Heart left ventricle (tissue), 16 donors: ENCODE results near the gene CACNA1C. TPM values are rescaled to one million over a fixed set of nuclear protein-coding genes. Genes with fewer than 3 reads are reported as not detected.

Experiments used
- ATAC-seq, 4 donors: fragments of 200-7000 bp; cut with Tn5 transposase; one replicate each; pipeline ENCODE4 v1.9.1; 2020 to 2022; ENCODE audit warnings: moderate library complexity in 4 of 4, mild to moderate bottlenecking in 3 of 4, moderate number of reproducible peaks in 1 of 4
- DNase-seq, 5 donors: peaks; one replicate each; pipeline ENCODE4 v3.0.0-alpha.2; 2020
- H3K27ac ChIP-seq, 12 donors: fragments of 200-600 bp; sonication (generic) in 4 of 12; one replicate each; pipeline versions ENCODE4 v1.5.0 to v1.8.0; 2016 to 2022; ENCODE audit warnings: mild to moderate bottlenecking in 2 of 12
- H3K27me3 ChIP-seq, 9 donors: fragments of 200-600 bp; sonication (generic) in 2 of 9; one replicate each; pipeline versions ENCODE4 v1.5.1 to v1.8.0; 2016 to 2022; ENCODE audit warnings: mild to moderate bottlenecking in 3 of 9
- H3K36me3 ChIP-seq, 9 donors: fragments of 200-600 bp; sonication (generic) in 2 of 9; one replicate each; pipeline versions ENCODE4 v1.5.0 to v1.8.0; 2018 to 2022; ENCODE audit warnings: mild to moderate bottlenecking in 2 of 9
- H3K4me1 ChIP-seq, 12 donors: fragments of 200-600 bp; sonication (generic) in 4 of 12; one replicate each; pipeline versions ENCODE4 v1.5.0 to v1.8.0; 2016 to 2022; ENCODE audit warnings: mild to moderate bottlenecking in 3 of 12
- H3K4me3 ChIP-seq, 12 donors: fragments of 200-600 bp; sonication (generic) in 4 of 12; one replicate each; pipeline versions ENCODE4 v1.5.0 to v1.8.0; 2017 to 2022; ENCODE audit warnings: mild to moderate bottlenecking in 9 of 12, moderate library complexity in 4 of 12
- H3K9me3 ChIP-seq, 12 donors: fragments of 200-600 bp; sonication (generic) in 4 of 12; one replicate each; pipeline versions ENCODE4 v1.5.0 to v1.8.0; 2016 to 2022; ENCODE audit warnings: mild to moderate bottlenecking in 1 of 12
- POLR2A ChIP-seq, 2 donors: fragments of 450-650 bp; IDR thresholded peaks; one replicate each; pipeline ENCODE4 v1.6.1; 2017; ENCODE audit warnings: antibody characterized with exemption in 2 of 2, mild to moderate bottlenecking in 2 of 2, moderate library complexity in 2 of 2
- WGBS, 4 donors: extraction: QIAGEN DNeasy Blood & Tissue Kit in 2 of 4; methylation state at CpG; one replicate each; pipeline versions ENCODE4 v1.1.5 to v1.1.7; 2013 to 2018; 5-methylcytosine and 5-hydroxymethylcytosine counted together
- intact Hi-C, 10 donors: fragments of 100-400 bp; cut with DNase I; formaldehyde crosslinking; loops; one replicate each; pipeline versions ENCODE4 v1.11.1 to v1.14.2; 2022
- polyA plus RNA-seq, 2 donors: library from polyadenylated mRNA; stranded (reverse); fragments of 200-250 nt; gene quantifications; one replicate each; pipeline ENCODE4 v1.2.3, GENCODE V29; 2013
- total RNA-seq, 9 donors: library from RNA; depleted of rRNA in 2 of 9; stranded (reverse); fragments of >200 nt in 2 of 9; fragmentation: NEBNext Ultra II Directional in 3 of 9; extraction: Animal tissue kit (Norgen Biotek cat#: 25700) in 3 of 9; gene quantifications; one replicate each; pipeline versions ENCODE4 v1.1.0 to v1.2.4, GENCODE V29; 2016 to 2023
- TF ChIP-seq, protein P1 (sequence below), 12 donors: fragments of 200-600 bp; sonication (generic) in 4 of 12; IDR thresholded peaks; one replicate each; pipeline versions ENCODE4 v1.5.0 to v1.8.0; 2018 to 2022; ENCODE audit warnings: antibody characterized with exemption in 12 of 12, mild to moderate bottlenecking in 5 of 12
- donor health status: ischemic (EF 13 %, LVEDD 7.1; RV severe dilation, severe dysfunction).
- donor health status: healthy with polysubstance abuse.
- donor health status: DM: no; HTN: yes; CAD: no.
- donor health status: DM: no; HTN: no; CAD: no.
- donor health status: ischemic (EF 25% LVEDD 6.9; RV normal size, moderate dysfunction).
- donor health status: ischemic (EF 25% LVEDD 5.7; RV mildly dilated, moderate dysfunction).
- donor health status: healthy.
- donor health status: DM: yes; HTN: yes; CAD: no.
- donor health status: ischemic (EF 35%, LVEDD 5.7; RV mildly dilated, moderate dysfunction).
- donor health status: nonischemic (EF 11% LVEDD 7.7; RV severe dilation, severe dysfunction).
- donor health status: DM: yes; HTN: yes; CAD: no.
- donor health status: PGD.
- donor health status: ischemic (EF 29% LVEDD 5.4; RV normal size, mild dysfunction).
- donor health status: nonischemic (EF 23%, LVEDD 6.1; RV moderate dilation, normal function).

Gene CACNA1C
- total and polyA plus RNA-seq, 11 donors, result 41.9 to 196 (median 164) TPM

DNA sequence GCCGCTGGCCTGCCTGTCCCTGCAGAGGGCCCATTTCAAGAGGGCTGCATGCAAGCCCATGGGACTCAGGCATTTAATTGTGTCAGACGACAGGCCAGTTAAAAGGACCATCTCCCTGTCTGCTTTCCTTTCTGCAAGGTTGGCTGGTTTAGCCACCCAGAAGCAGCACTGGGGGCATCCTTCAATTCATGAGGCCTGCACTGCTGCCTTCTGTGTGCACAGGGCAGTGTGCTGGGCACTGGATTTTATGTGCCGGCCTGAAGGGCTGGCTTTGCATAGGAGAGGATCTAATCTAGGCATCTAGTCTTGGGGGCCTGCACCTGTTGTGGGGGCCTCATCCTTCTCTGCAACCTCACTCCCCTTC, 627.9 kb downstream of the CACNA1C start:
- no peak for DNase-seq
- no peak overlapping the region for H3K4me3 ChIP-seq
- WGBS, 4 donors, result 77 to 100% (median 89%) methylated on average over 2 to 3 of the region's 3 CpGs
- intact Hi-C loops, result loop anchor here in 2 of 10 donors (10.0 kb wide), 1 partner anchor 104 kb away; no protein-coding TSS in a partner anchor
- H3K27ac ChIP-seq, result no peak overlapping the region
- peaks cover 0 to 9% (median 2%) of the 10 kb centered on the region in 12 donors for H3K4me1 ChIP-seq
- H3K9me3 ChIP-seq, result no peaks in the 10 kb centered on the region
- TF ChIP-seq, protein P1, sequence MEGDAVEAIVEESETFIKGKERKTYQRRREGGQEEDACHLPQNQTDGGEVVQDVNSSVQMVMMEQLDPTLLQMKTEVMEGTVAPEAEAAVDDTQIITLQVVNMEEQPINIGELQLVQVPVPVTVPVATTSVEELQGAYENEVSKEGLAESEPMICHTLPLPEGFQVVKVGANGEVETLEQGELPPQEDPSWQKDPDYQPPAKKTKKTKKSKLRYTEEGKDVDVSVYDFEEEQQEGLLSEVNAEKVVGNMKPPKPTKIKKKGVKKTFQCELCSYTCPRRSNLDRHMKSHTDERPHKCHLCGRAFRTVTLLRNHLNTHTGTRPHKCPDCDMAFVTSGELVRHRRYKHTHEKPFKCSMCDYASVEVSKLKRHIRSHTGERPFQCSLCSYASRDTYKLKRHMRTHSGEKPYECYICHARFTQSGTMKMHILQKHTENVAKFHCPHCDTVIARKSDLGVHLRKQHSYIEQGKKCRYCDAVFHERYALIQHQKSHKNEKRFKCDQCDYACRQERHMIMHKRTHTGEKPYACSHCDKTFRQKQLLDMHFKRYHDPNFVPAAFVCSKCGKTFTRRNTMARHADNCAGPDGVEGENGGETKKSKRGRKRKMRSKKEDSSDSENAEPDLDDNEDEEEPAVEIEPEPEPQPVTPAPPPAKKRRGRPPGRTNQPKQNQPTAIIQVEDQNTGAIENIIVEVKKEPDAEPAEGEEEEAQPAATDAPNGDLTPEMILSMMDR (IDR thresholded peaks at IDR 0.05), result no peak
- TF ChIP-seq POLR2A (IDR thresholded peaks at IDR 0.05), result no peak
- no peaks in the 10 kb centered on the region for H3K27me3 ChIP-seq
- no peak for ATAC-seq
- peaks cover 0 to 91% (median 52%) of the 10 kb centered on the region in 9 donors for H3K36me3 ChIP-seq

DNA sequence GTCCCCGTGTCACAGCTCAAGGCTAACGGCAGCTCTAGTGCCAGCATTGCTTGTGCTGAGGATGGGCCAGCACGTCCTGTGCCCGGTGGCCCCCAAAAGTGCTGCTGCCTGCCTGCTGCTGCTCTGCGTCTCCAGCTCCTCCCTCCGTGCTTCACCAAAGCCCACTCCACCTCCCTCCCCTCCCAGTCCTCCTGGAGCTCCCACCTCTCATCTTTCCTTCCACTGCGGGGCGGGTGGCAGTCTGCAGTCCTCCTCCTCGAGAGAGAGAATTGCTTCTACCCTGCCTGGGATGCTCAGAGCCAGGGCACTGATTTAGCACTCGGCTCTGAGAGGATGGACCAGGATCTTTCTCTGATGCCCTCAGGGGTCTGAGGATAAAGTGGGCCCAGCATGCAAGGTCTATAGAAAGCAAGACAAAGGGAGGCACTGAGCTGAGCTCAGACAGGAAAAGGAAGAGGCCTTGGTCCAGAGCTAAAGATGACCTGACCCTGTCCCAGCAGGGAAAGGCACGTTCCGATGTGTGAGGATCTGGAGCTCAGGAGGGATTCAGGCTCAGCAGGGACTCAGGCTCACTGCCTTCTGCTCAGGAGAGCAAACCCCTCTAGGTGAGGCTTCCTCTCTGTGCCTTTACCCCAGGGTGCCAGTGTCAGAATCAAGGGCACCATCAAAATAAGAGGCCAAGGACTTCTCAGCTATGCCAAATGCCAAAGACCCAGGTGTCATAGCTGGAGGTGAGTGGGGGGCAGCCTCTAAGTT, 628.8 kb downstream of the CACNA1C start:
- H3K27ac ChIP-seq, result no peak overlapping the region
- H3K4me1 ChIP-seq, result peaks cover 0 to 9% (median 2%) of the 10 kb centered on the region in 12 donors
- no peak overlapping the region for H3K4me3 ChIP-seq
- H3K27me3 ChIP-seq, result no peaks in the 10 kb centered on the region
- TF ChIP-seq POLR2A (IDR thresholded peaks at IDR 0.05), result no peak
- TF ChIP-seq, protein P1 (IDR thresholded peaks at IDR 0.05), result no peak
- intact Hi-C loops, result loop anchor here in 2 of 10 donors (10.0 kb wide), 1 partner anchor 103 kb away; no protein-coding TSS in a partner anchor
- ATAC-seq (no peak), DNase-seq (no peak)
- WGBS, 4 donors, result 63 to 68% (median 67%) methylated on average over 12 of the region's 12 CpGs
- no peaks in the 10 kb centered on the region for H3K9me3 ChIP-seq
- H3K36me3 ChIP-seq, result peaks cover 0 to 90% (median 62%) of the 10 kb centered on the region in 9 donors

DNA sequence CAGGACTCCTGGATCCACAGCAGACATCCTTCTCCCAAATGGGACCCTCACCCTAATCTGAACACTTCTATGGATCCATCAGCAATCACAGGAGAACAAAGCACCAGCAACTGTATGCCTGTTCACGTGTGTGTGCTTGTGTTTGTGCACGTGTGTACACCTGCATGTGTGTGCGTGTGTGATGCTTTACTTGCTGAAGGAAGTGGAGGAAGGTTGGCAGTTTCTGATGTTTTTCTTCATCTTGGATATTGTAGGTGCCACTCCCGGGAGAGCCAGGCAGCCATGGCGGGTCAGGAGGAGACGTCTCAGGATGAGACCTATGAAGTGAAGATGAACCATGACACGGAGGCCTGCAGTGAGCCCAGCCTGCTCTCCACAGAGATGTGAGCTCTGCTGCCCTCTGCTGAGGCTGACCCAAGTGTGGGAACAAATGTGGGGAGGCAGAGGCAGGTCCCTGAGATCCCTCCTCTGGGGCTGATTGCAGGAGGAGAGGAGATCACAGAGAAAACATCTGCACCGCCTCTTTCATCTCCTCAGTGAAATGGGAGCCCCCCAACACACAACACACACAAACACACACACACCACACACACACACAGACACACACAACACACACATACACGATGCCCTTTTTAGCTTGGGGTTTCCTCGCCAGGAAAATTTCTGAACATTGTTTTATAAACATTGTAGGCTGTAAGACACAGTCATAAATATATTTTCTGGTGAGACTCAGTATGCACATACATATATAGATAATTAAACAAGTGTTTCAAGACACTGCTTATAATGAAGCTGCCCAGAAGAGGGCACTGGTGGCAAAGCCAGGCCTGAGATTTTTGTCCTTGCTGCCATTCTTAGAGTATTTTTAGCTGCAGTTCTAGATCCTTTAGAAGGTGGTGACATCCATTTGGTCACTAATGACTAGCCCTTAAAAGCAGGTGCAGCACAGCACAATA, 629.8 kb downstream of the CACNA1C start:
- Histone ChIP-seq H3K27ac (no peak overlapping the region), H3K27me3 (no peaks in the 10 kb centered on the region), H3K4me1 (peaks cover 0 to 9% (median 2%) of the 10 kb centered on the region in 12 donors), H3K36me3 (peaks cover 0 to 90% (median 65%) of the 10 kb centered on the region in 9 donors), H3K9me3 (no peaks in the 10 kb centered on the region), H3K4me3 (no peak overlapping the region)
- TF ChIP-seq, protein P1 (IDR thresholded peaks at IDR 0.05), result peak in 11 of 12 donors; percentile 13 to 50 (median 37)
- no peak for TF ChIP-seq POLR2A (IDR thresholded peaks at IDR 0.05)
- 61 to 73% (median 64%) methylated on average over 9 to 10 of the region's 10 CpGs for WGBS, 4 donors
- intact Hi-C loops, result loop anchor here in 2 of 10 donors (10.0 kb wide), 1 partner anchor 102 kb away; no protein-coding TSS in a partner anchor
- ATAC-seq, result peak in 2 of 4 donors; percentile 28 to 39
- DNase-seq, result no peak
